ENCODE results near the gene CCDC157.
"Not testable (repeated sequence)": the region's sequence is repeated elsewhere in the genome, so short reads cannot be mapped to it uniquely, and the experiment has no call there.

CCDC157 gene

DNA sequence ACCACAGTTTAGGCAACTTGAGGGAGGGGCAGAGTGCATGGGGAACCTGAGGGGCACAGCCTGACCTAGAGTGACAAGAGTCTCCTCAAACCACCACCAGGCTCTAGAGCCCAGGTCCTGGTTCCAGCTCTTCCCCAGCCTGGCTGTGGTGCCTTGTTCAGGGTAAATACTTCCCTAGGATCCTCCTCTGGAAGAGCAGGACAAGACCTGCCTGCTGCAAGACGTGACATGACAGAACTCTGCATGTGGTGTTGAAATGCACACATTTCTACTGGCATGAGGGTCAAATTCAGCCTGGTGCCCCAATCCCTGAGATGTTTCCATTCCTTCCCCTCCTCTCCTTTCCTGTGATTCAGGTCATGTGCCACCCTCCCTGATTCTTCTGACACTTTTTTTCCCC is 43.4 kb downstream of the CCDC157 start:
- Histone ChIP-seq H3K27ac (ENCODE audit: insufficient read depth in 1 of 2, low read depth in 1 of 2, low read length in 2 of 2, poor library complexity in 1 of 2, severe bottlenecking in 2 of 2) (no peak overlapping the region), H3K4me3 (ENCODE audit: control insufficient read depth in 1 of 7, extremely low read depth in 1 of 7, insufficient read depth in 4 of 7, low read depth in 2 of 7, low read length in 6 of 7) (no peak overlapping the region), H3K9me3 (ENCODE audit: control extremely low read depth in 1 of 5, control insufficient read depth in 4 of 5, insufficient read depth in 2 of 5, low read depth in 1 of 5, low read length in 4 of 5) (no peaks in the 10 kb centered on the region), H3K4me1 (ENCODE audit: control extremely low read depth in 1 of 4, control insufficient read depth in 4 of 4, insufficient read depth in 4 of 4, low read length in 3 of 4) (peaks cover 0 to 37% (median 12%) of the 10 kb centered on the region in 4 experiments), H3K36me3 (ENCODE audit: control insufficient read depth in 4 of 4, insufficient read depth in 4 of 4, low read length in 3 of 4) (no peaks in the 10 kb centered on the region), H3K27me3 (replicated peaks in 2 of 5; ENCODE audit: control insufficient read depth in 4 of 5, insufficient read depth in 5 of 5, low read length in 4 of 5) (peaks cover 0 to 49% (median 23%) of the 10 kb centered on the region in 5 experiments)
- 100% methylated on average over 1 of the region's 1 CpG for WGBS (ENCODE audit: insufficient coverage)
- ChIA-PET CTCF (no interaction called here), POLR2A (no interaction called here)
- no peak for DNase-seq

DNA sequence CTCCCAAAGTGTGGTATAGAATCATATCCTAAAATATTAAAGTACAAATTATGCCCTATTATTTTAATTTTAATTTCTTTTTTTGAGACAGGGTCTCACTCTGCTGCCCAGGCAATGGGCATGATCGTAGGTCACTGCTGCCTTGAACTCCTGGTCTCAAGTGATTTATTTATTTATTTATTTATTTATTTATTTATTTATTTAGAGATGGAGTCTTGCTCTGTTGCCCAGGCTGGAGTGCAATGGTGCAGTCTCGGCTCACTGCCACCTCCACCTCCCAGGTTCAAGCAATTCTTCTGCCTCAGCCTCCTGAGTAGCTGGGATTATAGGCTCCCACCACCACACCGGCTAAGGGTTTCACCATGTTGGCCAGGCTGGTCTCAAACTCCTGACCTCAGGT is 44.2 kb downstream of the CCDC157 start:
- peaks cover 0 to 37% (median 12%) of the 10 kb centered on the region in 4 experiments for H3K4me1 ChIP-seq (ENCODE audit: control extremely low read depth in 1 of 4, control insufficient read depth in 4 of 4, insufficient read depth in 4 of 4, low read length in 3 of 4)
- CTCF ChIA-PET; H3K9me3 ChIP-seq (ENCODE audit: control extremely low read depth in 1 of 5, control insufficient read depth in 4 of 5, insufficient read depth in 2 of 5, low read depth in 1 of 5, low read length in 4 of 5); POLR2A ChIA-PET; H3K27ac ChIP-seq (ENCODE audit: insufficient read depth in 1 of 2, low read depth in 1 of 2, low read length in 2 of 2, poor library complexity in 1 of 2, severe bottlenecking in 2 of 2); DNase-seq; H3K4me3 ChIP-seq (ENCODE audit: control insufficient read depth in 1 of 7, extremely low read depth in 1 of 7, insufficient read depth in 4 of 7, low read depth in 2 of 7, low read length in 6 of 7); H3K36me3 ChIP-seq (ENCODE audit: control insufficient read depth in 4 of 4, insufficient read depth in 4 of 4, low read length in 3 of 4): not testable (repeated sequence)
- peaks cover 0 to 43% (median 19%) of the 10 kb centered on the region in 5 experiments for H3K27me3 ChIP-seq (replicated peaks in 2 of 5; ENCODE audit: control insufficient read depth in 4 of 5, insufficient read depth in 5 of 5, low read length in 4 of 5)
- 100% methylated on average over 1 of the region's 3 CpGs for WGBS (ENCODE audit: insufficient coverage)

DNA sequence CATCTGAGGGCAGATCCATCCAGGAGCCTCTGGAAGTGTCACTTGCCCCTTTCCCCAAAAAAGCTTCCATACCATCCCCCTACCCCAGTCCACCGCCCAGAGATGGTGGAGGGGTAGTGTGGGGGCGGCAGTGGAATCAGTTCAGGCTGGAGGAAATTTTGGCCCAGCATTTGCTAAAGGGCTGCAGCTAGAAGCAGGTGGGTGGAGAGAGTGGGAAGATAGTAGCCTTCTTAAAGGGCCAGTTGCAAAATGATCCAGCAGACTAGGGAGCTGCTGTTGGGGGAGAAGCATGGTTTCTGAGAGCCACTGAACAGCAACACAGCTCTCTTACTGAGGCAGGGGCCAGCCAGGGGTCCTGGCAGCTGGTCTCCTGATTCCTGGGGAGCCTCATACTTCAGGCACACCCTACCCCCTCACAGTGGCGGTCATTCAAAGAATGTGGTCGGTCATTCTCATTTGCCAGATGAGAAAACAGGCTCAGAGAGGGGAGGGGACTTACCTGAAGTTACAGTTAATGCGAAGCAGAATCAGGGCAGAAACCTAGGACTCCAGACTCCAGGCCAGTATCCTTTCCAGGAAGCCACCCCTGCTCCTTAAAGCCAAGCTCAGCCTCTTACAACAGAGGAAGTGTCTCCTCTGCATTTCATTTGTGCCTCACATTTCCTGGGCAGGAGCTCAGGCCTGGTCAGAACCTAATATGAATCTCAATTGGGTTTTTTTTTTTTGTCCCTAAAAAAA is 45.4 kb downstream of the CCDC157 start:
- Histone ChIP-seq H3K36me3 (ENCODE audit: control insufficient read depth in 4 of 4, insufficient read depth in 4 of 4, low read length in 3 of 4) (no peaks in the 10 kb centered on the region), H3K27me3 (replicated peaks in 2 of 5; ENCODE audit: control insufficient read depth in 4 of 5, insufficient read depth in 5 of 5, low read length in 4 of 5) (peaks cover 0 to 31% (median 14%) of the 10 kb centered on the region in 5 experiments), H3K4me1 (ENCODE audit: control extremely low read depth in 1 of 4, control insufficient read depth in 4 of 4, insufficient read depth in 4 of 4, low read length in 3 of 4) (peaks cover 0 to 28% (median 4%) of the 10 kb centered on the region in 4 experiments), H3K27ac (ENCODE audit: insufficient read depth in 1 of 2, low read depth in 1 of 2, low read length in 2 of 2, poor library complexity in 1 of 2, severe bottlenecking in 2 of 2) (no peak overlapping the region), H3K4me3 (ENCODE audit: control insufficient read depth in 1 of 7, extremely low read depth in 1 of 7, insufficient read depth in 4 of 7, low read depth in 2 of 7, low read length in 6 of 7) (no peak overlapping the region), H3K9me3 (ENCODE audit: control extremely low read depth in 1 of 5, control insufficient read depth in 4 of 5, insufficient read depth in 2 of 5, low read depth in 1 of 5, low read length in 4 of 5) (no peaks in the 10 kb centered on the region)
- DNase-seq, result no peak
- ChIA-PET POLR2A (interaction anchor here (0.5 kb wide), 1 partner anchor 42 kb away, joined by 3 read pairs; no protein-coding TSS in a partner anchor), CTCF (interaction anchor here (0.6 to 1.4 kb wide), 3 partner anchors 10 to 294 kb away, joined by 3 to 4 read pairs (median 4); no protein-coding TSS in a partner anchor)
- 92% methylated on average over 2 of the region's 5 CpGs for WGBS (ENCODE audit: insufficient coverage)

DNA sequence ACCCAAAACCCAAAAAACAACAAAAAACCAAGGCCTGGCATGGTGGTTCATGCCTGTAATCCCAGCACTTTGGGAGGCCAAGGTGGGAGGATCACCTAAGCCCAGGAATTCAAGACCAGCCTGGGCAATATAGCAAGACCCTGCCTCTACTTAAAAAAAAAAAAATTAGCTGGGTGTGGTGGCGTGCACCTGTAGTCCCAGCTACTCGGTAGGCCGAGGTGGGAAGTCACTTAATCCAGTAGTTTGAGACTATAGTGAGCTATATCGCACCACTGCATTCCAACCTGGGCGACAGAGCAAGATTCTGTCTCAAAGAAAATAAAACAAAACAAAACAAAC is 45.9 kb downstream of the CCDC157 start:
- CTCF ChIA-PET, result interaction anchor here (0.6 to 1.4 kb wide), 3 partner anchors 11 to 575 kb away, joined by 3 to 4 read pairs (median 3); no protein-coding TSS in a partner anchor
- H3K27ac ChIP-seq (ENCODE audit: insufficient read depth in 1 of 2, low read depth in 1 of 2, low read length in 2 of 2, poor library complexity in 1 of 2, severe bottlenecking in 2 of 2); H3K36me3 ChIP-seq (ENCODE audit: control insufficient read depth in 4 of 4, insufficient read depth in 4 of 4, low read length in 3 of 4); POLR2A ChIA-PET; H3K9me3 ChIP-seq (ENCODE audit: control extremely low read depth in 1 of 5, control insufficient read depth in 4 of 5, insufficient read depth in 2 of 5, low read depth in 1 of 5, low read length in 4 of 5); H3K4me3 ChIP-seq (ENCODE audit: control insufficient read depth in 1 of 7, extremely low read depth in 1 of 7, insufficient read depth in 4 of 7, low read depth in 2 of 7, low read length in 6 of 7); DNase-seq: not testable (repeated sequence)
- WGBS (ENCODE audit: insufficient coverage), result 93% methylated on average over 3 of the region's 5 CpGs
- H3K27me3 ChIP-seq (replicated peaks in 2 of 5; ENCODE audit: control insufficient read depth in 4 of 5, insufficient read depth in 5 of 5, low read length in 4 of 5), result peaks cover 0 to 26% (median 11%) of the 10 kb centered on the region in 5 experiments
- H3K4me1 ChIP-seq (ENCODE audit: control extremely low read depth in 1 of 4, control insufficient read depth in 4 of 4, insufficient read depth in 4 of 4, low read length in 3 of 4), result peaks cover 0 to 23% (median 0%) of the 10 kb centered on the region in 4 experiments

DNA sequence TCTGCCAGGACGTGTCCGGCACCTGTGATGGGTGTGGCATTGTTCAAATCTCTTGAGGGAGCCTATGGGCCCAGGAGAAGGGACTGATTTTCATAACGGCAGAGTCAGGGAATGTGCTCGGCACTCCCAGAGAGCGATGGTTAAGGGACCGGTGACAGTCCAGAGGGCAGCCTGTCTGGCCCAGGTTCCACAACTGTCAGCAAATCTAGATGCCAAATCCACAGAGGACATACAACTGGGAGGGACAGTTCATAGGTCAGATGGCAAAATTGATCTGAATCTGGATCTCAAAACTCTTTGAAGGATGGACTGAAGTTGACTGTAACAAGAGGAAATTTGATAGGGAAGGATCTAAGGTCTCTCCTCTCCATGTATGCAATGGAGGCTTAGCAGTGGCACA is 47.5 kb downstream of the CCDC157 start:
- Histone ChIP-seq H3K9me3 (ENCODE audit: control extremely low read depth in 1 of 5, control insufficient read depth in 4 of 5, insufficient read depth in 2 of 5, low read depth in 1 of 5, low read length in 4 of 5) (no peaks in the 10 kb centered on the region), H3K36me3 (ENCODE audit: control insufficient read depth in 4 of 4, insufficient read depth in 4 of 4, low read length in 3 of 4) (peaks cover 0 to 2% (median 0%) of the 10 kb centered on the region in 4 experiments), H3K27ac (ENCODE audit: insufficient read depth in 1 of 2, low read depth in 1 of 2, low read length in 2 of 2, poor library complexity in 1 of 2, severe bottlenecking in 2 of 2) (no peak overlapping the region), H3K27me3 (replicated peaks in 2 of 5; ENCODE audit: control insufficient read depth in 4 of 5, insufficient read depth in 5 of 5, low read length in 4 of 5) (peaks cover 0 to 10% (median 0%) of the 10 kb centered on the region in 5 experiments), H3K4me1 (ENCODE audit: control extremely low read depth in 1 of 4, control insufficient read depth in 4 of 4, insufficient read depth in 4 of 4, low read length in 3 of 4) (peaks cover 0 to 21% (median 3%) of the 10 kb centered on the region in 4 experiments), H3K4me3 (ENCODE audit: control insufficient read depth in 1 of 7, extremely low read depth in 1 of 7, insufficient read depth in 4 of 7, low read depth in 2 of 7, low read length in 6 of 7) (no peak overlapping the region)
- CTCF ChIA-PET, result interaction anchor here (1.3 kb wide), 1 partner anchor 12 kb away, joined by 3 read pairs; no protein-coding TSS in a partner anchor
- 95% methylated on average over 6 of the region's 6 CpGs for WGBS (ENCODE audit: insufficient coverage)
- no peak for DNase-seq
- POLR2A ChIA-PET, result no interaction called here

DNA sequence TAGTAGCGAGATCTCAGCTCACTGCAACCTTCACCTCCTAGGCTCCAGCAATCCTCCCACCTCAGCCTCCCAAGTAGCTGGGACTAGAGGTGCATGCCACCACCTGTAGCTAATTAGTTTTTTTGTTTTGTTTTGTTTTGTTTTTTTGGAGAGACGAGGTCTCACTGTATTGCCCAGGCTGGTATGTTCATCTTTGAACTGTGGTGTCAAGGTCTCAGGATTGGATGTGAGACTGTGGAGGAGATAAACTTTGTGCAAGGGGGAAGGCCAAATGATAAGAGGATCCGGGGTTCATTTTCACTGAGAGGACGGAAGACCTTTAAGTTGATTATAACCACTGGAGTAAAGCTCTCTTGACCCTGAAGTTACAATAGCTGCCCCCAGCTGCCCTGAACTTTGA is 48.9 kb downstream of the CCDC157 start:
- Histone ChIP-seq H3K27ac (ENCODE audit: insufficient read depth in 1 of 2, low read depth in 1 of 2, low read length in 2 of 2, poor library complexity in 1 of 2, severe bottlenecking in 2 of 2) (no peak overlapping the region), H3K4me1 (ENCODE audit: control extremely low read depth in 1 of 4, control insufficient read depth in 4 of 4, insufficient read depth in 4 of 4, low read length in 3 of 4) (peaks cover 0 to 18% (median 3%) of the 10 kb centered on the region in 4 experiments), H3K36me3 (ENCODE audit: control insufficient read depth in 4 of 4, insufficient read depth in 4 of 4, low read length in 3 of 4) (peaks cover 0 to 2% (median 0%) of the 10 kb centered on the region in 4 experiments), H3K27me3 (replicated peaks in 2 of 5; ENCODE audit: control insufficient read depth in 4 of 5, insufficient read depth in 5 of 5, low read length in 4 of 5) (no peaks in the 10 kb centered on the region), H3K4me3 (ENCODE audit: control insufficient read depth in 1 of 7, extremely low read depth in 1 of 7, insufficient read depth in 4 of 7, low read depth in 2 of 7, low read length in 6 of 7) (no peak overlapping the region), H3K9me3 (ENCODE audit: control extremely low read depth in 1 of 5, control insufficient read depth in 4 of 5, insufficient read depth in 2 of 5, low read depth in 1 of 5, low read length in 4 of 5) (no peaks in the 10 kb centered on the region)
- CTCF ChIA-PET, result interaction anchor here (2.1 kb wide), 1 partner anchor 14 kb away, joined by 13 read pairs; no protein-coding TSS in a partner anchor
- 100% methylated on average over 1 of the region's 4 CpGs for whole genome bisulfite sequencing (ENCODE audit: insufficient coverage)
- POLR2A ChIA-PET, result no interaction called here
- DNase-seq, result no peak

DNA sequence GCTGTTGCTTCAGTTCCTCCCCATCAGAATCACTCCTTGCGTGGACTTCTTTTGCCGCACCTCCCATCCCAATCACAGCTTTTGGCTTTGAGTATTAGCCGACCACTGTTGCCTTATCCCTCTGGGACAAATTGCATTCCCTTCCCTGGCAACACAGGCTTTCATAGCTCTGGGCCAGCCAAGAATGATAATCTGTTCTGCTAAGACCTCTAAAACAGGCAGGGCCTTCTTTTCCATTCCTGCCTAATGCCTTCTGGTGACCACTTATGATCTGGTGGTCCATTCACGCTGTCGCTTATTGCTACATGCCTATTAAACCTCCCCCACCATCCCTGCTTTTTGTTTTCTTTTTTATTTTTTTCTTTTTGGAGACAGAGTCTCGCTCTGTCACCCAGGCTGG is 49.6 kb downstream of the CCDC157 start:
- Histone ChIP-seq H3K9me3 (ENCODE audit: control extremely low read depth in 1 of 5, control insufficient read depth in 4 of 5, insufficient read depth in 2 of 5, low read depth in 1 of 5, low read length in 4 of 5) (no peaks in the 10 kb centered on the region), H3K36me3 (ENCODE audit: control insufficient read depth in 4 of 4, insufficient read depth in 4 of 4, low read length in 3 of 4) (peaks cover 0 to 2% (median 0%) of the 10 kb centered on the region in 4 experiments), H3K27ac (ENCODE audit: insufficient read depth in 1 of 2, low read depth in 1 of 2, low read length in 2 of 2, poor library complexity in 1 of 2, severe bottlenecking in 2 of 2) (no peak overlapping the region), H3K4me3 (ENCODE audit: control insufficient read depth in 1 of 7, extremely low read depth in 1 of 7, insufficient read depth in 4 of 7, low read depth in 2 of 7, low read length in 6 of 7) (no peak overlapping the region), H3K27me3 (replicated peaks in 2 of 5; ENCODE audit: control insufficient read depth in 4 of 5, insufficient read depth in 5 of 5, low read length in 4 of 5) (no peaks in the 10 kb centered on the region), H3K4me1 (ENCODE audit: control extremely low read depth in 1 of 4, control insufficient read depth in 4 of 4, insufficient read depth in 4 of 4, low read length in 3 of 4) (peaks cover 0 to 18% (median 3%) of the 10 kb centered on the region in 4 experiments)
- DNase-seq, result no peak
- 89% methylated on average over 5 of the region's 6 CpGs for WGBS (ENCODE audit: insufficient coverage)
- ChIA-PET POLR2A (no interaction called here), CTCF (interaction anchor here (0.8 to 2.1 kb wide), 2 partner anchors 15 kb away, joined by 5 to 13 read pairs; no protein-coding TSS in a partner anchor)
